Loucy (cell line): ENCODE measurements around the gene CHPF2.

Source experiments
- H2AFZ ChIP-seq: fragments of 200-600 bp; sonication (generic); 2 replicates; pipeline ENCODE4 v1.6.0; 2016; ENCODE audit warnings: antibody characterized with exemption, mild to moderate bottlenecking, low read length, moderate library complexity
- H3F3A ChIP-seq: fragments of 200-600 bp; 2 replicates; pipeline ENCODE4 v1.6.0; 2016; ENCODE audit warnings: antibody characterized with exemption, low read depth, mild to moderate bottlenecking
- H3K27me3 ChIP-seq: fragments of 200-600 bp; sonication (generic); 2 replicates; pipeline ENCODE4 v1.6.1; 2014; ENCODE audit warnings: low read length, mild to moderate bottlenecking; ENCODE audit not compliant: insufficient read depth, poor library complexity, severe bottlenecking
- H3K36me3 ChIP-seq: fragments of 200-600 bp; sonication (generic); 2 replicates; pipeline ENCODE4 v1.6.1; 2016; ENCODE audit warnings: low read length; ENCODE audit not compliant: insufficient read depth
- H3K4me1 ChIP-seq: fragments of 200-600 bp; sonication (generic); 2 replicates; pipeline ENCODE4 v1.5.1; 2014; ENCODE audit warnings: low read length, mild to moderate bottlenecking; ENCODE audit not compliant: insufficient read depth, poor library complexity, severe bottlenecking
- H3K4me2 ChIP-seq: fragments of 200-600 bp; sonication (generic); 2 replicates; pipeline ENCODE4 v1.6.0; 2014; ENCODE audit warnings: antibody characterized with exemption, low read length, low read depth, mild to moderate bottlenecking; ENCODE audit not compliant: poor library complexity, severe bottlenecking
- H3K4me3 ChIP-seq: fragments of 200-600 bp; sonication (generic); 2 replicates; pipeline ENCODE4 v1.5.1; 2014; ENCODE audit warnings: low read length, mild to moderate bottlenecking, mixed read lengths; ENCODE audit not compliant: poor library complexity, severe bottlenecking
- H3K79me2 ChIP-seq: fragments of 200-600 bp; sonication (generic); 2 replicates; pipeline ENCODE4 v1.6.1; 2014; ENCODE audit warnings: low read length; ENCODE audit not compliant: insufficient read depth
- H3K9ac ChIP-seq: fragments of 200-600 bp; sonication (generic); 2 replicates; pipeline ENCODE4 v1.6.0; 2014; ENCODE audit warnings: mild to moderate bottlenecking, low read depth, low read length, moderate library complexity; ENCODE audit not compliant: poor library complexity, severe bottlenecking
- H3K9me2 ChIP-seq: fragments of 200-600 bp; sonication (generic); replicated peaks from 2 replicates; pipeline ENCODE4 v1.6.1; 2016; ENCODE audit warnings: low read depth, low read length, mixed read lengths
- H3K9me3 ChIP-seq: fragments of 200-600 bp; sonication (generic); 2 replicates; pipeline ENCODE4 v1.6.1; 2014; ENCODE audit warnings: mild to moderate bottlenecking, antibody characterized with exemption, low read length, low read depth; ENCODE audit not compliant: insufficient read depth
- H4K20me1 ChIP-seq: fragments of 200-600 bp; sonication (generic); 2 replicates; pipeline ENCODE4 v1.6.0; 2014; ENCODE audit warnings: antibody characterized with exemption, low read length, mild to moderate bottlenecking; ENCODE audit not compliant: insufficient read depth, poor library complexity, severe bottlenecking
- CTCF ChIP-seq: fragments of 200-600 bp; sonication (generic); conservative IDR thresholded peaks from 2 replicates; pipeline ENCODE4 v1.5.1; 2014; ENCODE audit warnings: mild to moderate bottlenecking, antibody characterized with exemption, low read length
- EZH2phosphoT487 ChIP-seq: fragments of 200-600 bp; IDR thresholded peaks from 2 replicates; pipeline ENCODE4 v1.6.1; 2018; ENCODE audit warnings: antibody characterized with exemption, mild to moderate bottlenecking, moderate library complexity, borderline replicate concordance

Gene CHPF2

GRCh38 chr7:151207804-151208203, 24.5 kb upstream of the CHPF2 start:
- H3K4me3 ChIP-seq: peak overlapping the region; percentile 55
- peaks cover 44% of the 10 kb centered on the region for H3K4me1 ChIP-seq
- H3K27me3 ChIP-seq: no peaks in the 10 kb centered on the region
- H3K9me2 ChIP-seq: no peaks in the 10 kb centered on the region
- H3K4me2 ChIP-seq: peak overlapping the region; percentile 83
- no peaks in the 10 kb centered on the region; the same call in 1 of the 2 replicates for H3K36me3 ChIP-seq
- no peaks in the 10 kb centered on the region for H3K9me3 ChIP-seq
- no peaks in the 10 kb centered on the region for H3K79me2 ChIP-seq
- TF ChIP-seq CTCF (no peak), EZH2phosphoT487 (no peak)
- no peaks in the 10 kb centered on the region for H4K20me1 ChIP-seq
- 0 out of 2 replicates have a peak, but pooled peaks cover 7% of the 10 kb centered on the region for H3F3A ChIP-seq
- H3K9ac ChIP-seq: peak overlapping the region; percentile 63
- H2AFZ ChIP-seq: no peak overlapping the region

- no peaks in the 10 kb centered on the region for H3K27me3 ChIP-seq
- H3K4me2 ChIP-seq: peak overlapping the region; percentile 83
These were observed 23.9 kb upstream of the CHPF2 start for GRCh38 chr7:151208253-151208862.

GRCh38 chr7:151209588-151209987, 22.7 kb upstream of the CHPF2 start:
- H3K4me1 ChIP-seq: peaks cover 48% of the 10 kb centered on the region
- no peaks in the 10 kb centered on the region for H3K9me2 ChIP-seq

More at GRCh38 chr7:151208253-151208862, 23.9 kb upstream of the CHPF2 start:
- Histone ChIP-seq H3F3A (0 out of 2 replicates have a peak, but pooled peaks cover 7% of the 10 kb centered on the region), H3K79me2 (no peaks in the 10 kb centered on the region), H3K36me3 (peaks cover 5% of the 10 kb centered on the region; the same call in 1 of the 2 replicates), H3K9me2 (no peaks in the 10 kb centered on the region), H2AFZ (no peak overlapping the region), H3K4me3 (peak overlapping the region; percentile 55), H3K4me1 (peaks cover 48% of the 10 kb centered on the region), H3K9ac (peak overlapping the region; percentile 63), H4K20me1 (no peaks in the 10 kb centered on the region), H3K9me3 (no peaks in the 10 kb centered on the region)
- TF ChIP-seq CTCF (no peak), EZH2phosphoT487 (no peak)

More at GRCh38 chr7:151209588-151209987, 22.7 kb upstream of the CHPF2 start:
- no peak overlapping the region for H3K4me3 ChIP-seq
- no peak overlapping the region for H3K4me2 ChIP-seq
- H3K9me3 ChIP-seq: no peaks in the 10 kb centered on the region
- H4K20me1 ChIP-seq: no peaks in the 10 kb centered on the region
- H2AFZ ChIP-seq: no peak overlapping the region
- 0 out of 2 replicates have a peak, but pooled peaks cover 7% of the 10 kb centered on the region for H3F3A ChIP-seq
- no peak overlapping the region for H3K9ac ChIP-seq
- no peaks in the 10 kb centered on the region for H3K27me3 ChIP-seq
- no peaks in the 10 kb centered on the region for H3K79me2 ChIP-seq
- TF ChIP-seq CTCF (no peak), EZH2phosphoT487 (no peak)
- H3K36me3 ChIP-seq: peaks cover 15% of the 10 kb centered on the region; the same call in 1 of the 2 replicates
